IMR-90 (cell line): Measurements from ENCODE around the gene MERTK. TPM values are rescaled to one million over a fixed set of nuclear protein-coding genes. Genes with fewer than 3 reads are reported as not detected.

Experiments
- ATAC-seq: fragments of 200-7000 bp; cut with Tn5 transposase; 2 replicates; pipeline ENCODE4 v1.9.1; 2020; ENCODE audit warnings: low read depth, mild to moderate bottlenecking, moderate library complexity
- BruUV-seq: library from RNA; stranded (reverse); fragments of 400-500 nt; replicated peaks from 2 replicates; lab custom pipeline; 2021; lab: Mats Ljungman, UMichigan
- CTCF ChIA-PET: fragments of 300-600 bp; formaldehyde crosslinking; extraction: SDS; loops from one replicate; lab custom pipeline; 2021; ENCODE audit warnings: antibody characterized with exemption; lab: Yijun Ruan, JAX
- POLR2A ChIA-PET: fragments of 300-600 bp; sonication (Branson Sonifier 250); formaldehyde crosslinking; loops from one replicate; lab custom pipeline; 2022; ENCODE audit warnings: antibody characterized with exemption; ENCODE audit not compliant: unreplicated experiment; lab: Charles Lee
- DNase-seq: peaks from one replicate; pipeline ENCODE4 v3.0.0; 2013
- H2AFZ ChIP-seq: replicated peaks from 2 replicates; pipeline ENCODE3; 2013; ENCODE audit warnings: low read length, mild to moderate bottlenecking; ENCODE audit not compliant: poor library complexity
- H2AK5ac ChIP-seq: 2 replicates; pipeline ENCODE4 v1.6.1; 2013; ENCODE audit warnings: low read depth, low read length, inconsistent platforms
- H2AK9ac ChIP-seq: replicated peaks from 2 replicates; pipeline ENCODE3; 2013; ENCODE audit warnings: mild to moderate bottlenecking, low read depth, low read length, moderate library complexity; ENCODE audit not compliant: poor library complexity
- H2BK120ac ChIP-seq: 2 replicates; pipeline ENCODE4 v1.6.1; 2013; ENCODE audit warnings: low read depth, low read length, inconsistent platforms
- H2BK15ac ChIP-seq: 3 replicates; pipeline ENCODE4 v1.6.1; 2013; ENCODE audit warnings: low read depth, low read length, inconsistent platforms
- H2BK20ac ChIP-seq: 2 replicates; pipeline ENCODE4 v1.6.1; 2013; ENCODE audit warnings: low read depth, mild to moderate bottlenecking, inconsistent platforms, low read length, moderate library complexity
- H2BK5ac ChIP-seq: 2 replicates; pipeline ENCODE4 v1.6.1; 2013; ENCODE audit warnings: mild to moderate bottlenecking, low read depth, low read length, inconsistent platforms; ENCODE audit not compliant: poor library complexity, severe bottlenecking
- H3K14ac ChIP-seq: replicated peaks from 2 replicates; pipeline ENCODE4 v1.6.1; 2013; ENCODE audit warnings: low read depth, low read length, inconsistent platforms
- H3K18ac ChIP-seq: 2 replicates; pipeline ENCODE4 v1.6.1; 2013; ENCODE audit warnings: low read depth, low read length, control low read depth
- H3K23ac ChIP-seq: 2 replicates; pipeline ENCODE4 v1.6.1; 2013; ENCODE audit warnings: low read depth, low read length, inconsistent platforms
- H3K27ac ChIP-seq: 2 replicates; pipeline ENCODE4 v1.5.1; 2013; ENCODE audit warnings: mild to moderate bottlenecking, control low read depth, low read length; ENCODE audit not compliant: insufficient read depth
- H3K27me3 ChIP-seq: 2 replicates; pipeline ENCODE4 v1.6.1; 2013; ENCODE audit warnings: low read length; ENCODE audit not compliant: control insufficient read depth, insufficient read depth
- H3K36me3 ChIP-seq: 2 replicates; pipeline ENCODE4 v1.6.1; 2013; ENCODE audit warnings: low read length, mixed read lengths; ENCODE audit not compliant: control insufficient read depth, insufficient read depth
- H3K4ac ChIP-seq: 2 replicates; pipeline ENCODE4 v1.6.1; 2013; ENCODE audit warnings: low read depth, low read length, inconsistent platforms
- H3K4me1 ChIP-seq: 2 replicates; pipeline ENCODE4 v1.6.1; 2013; ENCODE audit warnings: low read length, mixed read lengths; ENCODE audit not compliant: control insufficient read depth, insufficient read depth
- H3K4me2 ChIP-seq: 2 replicates; pipeline ENCODE4 v1.6.1; 2013; ENCODE audit warnings: low read depth, mild to moderate bottlenecking, control low read depth, low read length, moderate library complexity
- H3K4me3 ChIP-seq: 2 replicates; pipeline ENCODE4 v1.5.1; 2013; ENCODE audit warnings: low read depth, mild to moderate bottlenecking, control low read depth, low read length, moderate library complexity; ENCODE audit not compliant: insufficient read depth
- H3K56ac ChIP-seq: 2 replicates; pipeline ENCODE4 v1.6.1; 2013; ENCODE audit warnings: low read length, inconsistent platforms; ENCODE audit not compliant: insufficient read depth; ENCODE audit errors: extremely low read depth
- H3K79me1 ChIP-seq, 2 experiments: 2 replicates each; pipeline ENCODE4 v1.6.1; 2013; ENCODE audit warnings: low read length in 2 of 2, inconsistent platforms in 1 of 2, low read depth in 1 of 2
- H3K9ac ChIP-seq: 2 replicates; pipeline ENCODE4 v1.6.1; 2013; ENCODE audit warnings: low read depth, low read length, control low read depth
- H3K9me1 ChIP-seq: 2 replicates; pipeline ENCODE4 v1.6.1; 2013; ENCODE audit warnings: low read length, inconsistent platforms; ENCODE audit not compliant: insufficient read depth
- H3K9me3 ChIP-seq: 2 replicates; pipeline ENCODE4 v1.6.1; 2013; ENCODE audit warnings: low read length; ENCODE audit not compliant: control insufficient read depth, insufficient read depth
- H4K20me1 ChIP-seq: 2 replicates; pipeline ENCODE4 v1.6.1; 2013; ENCODE audit warnings: low read length, inconsistent platforms; ENCODE audit not compliant: insufficient read depth
- H4K5ac ChIP-seq: 2 replicates; pipeline ENCODE4 v1.6.1; 2013; ENCODE audit warnings: mild to moderate bottlenecking, low read depth, low read length, control low read depth
- H4K8ac ChIP-seq, 2 experiments: 2 replicates each; pipeline ENCODE4 v1.6.1; 2013; ENCODE audit warnings: low read depth in 2 of 2, low read length in 2 of 2, control low read depth in 1 of 2, inconsistent platforms in 1 of 2
- H4K91ac ChIP-seq: 2 replicates; pipeline ENCODE4 v1.6.1; 2013; ENCODE audit warnings: low read depth, low read length, inconsistent platforms; ENCODE audit not compliant: insufficient read depth
- CEBPB ChIP-seq: IDR thresholded peaks from 2 replicates; pipeline ENCODE4 v1.6.1; 2012; ENCODE audit warnings: low read depth, low read length, improper control_type of control experiment
- CHD1 ChIP-seq: IDR thresholded peaks from 2 replicates; pipeline ENCODE4 v1.6.1; 2012; ENCODE audit warnings: low read depth, low read length, improper control_type of control experiment
- RAD21 ChIP-seq: IDR thresholded peaks from 2 replicates; pipeline ENCODE4 v1.6.1; 2012; ENCODE audit warnings: low read length, improper control_type of control experiment
- RCOR1 ChIP-seq: IDR thresholded peaks from 2 replicates; pipeline ENCODE4 v1.6.1; 2012; ENCODE audit warnings: mild to moderate bottlenecking, low read length, improper control_type of control experiment; ENCODE audit not compliant: insufficient replicate concordance
- USF2 ChIP-seq: fragments of 150-350 bp; IDR thresholded peaks from 2 replicates; pipeline ENCODE4 v1.6.1; 2017; ENCODE audit warnings: mild to moderate bottlenecking, antibody characterized with exemption, low read length, low read depth
- dilution Hi-C: fragments of 300-500 bp; cut with HindIII; formaldehyde crosslinking; loops from one replicate; pipeline ENCODE4 v1.14.3; 2018; ENCODE audit warnings: low sequenced_read_pairs; ENCODE audit not compliant: unreplicated experiment
- in situ Hi-C: fragments of 300-500 bp; cut with MboI; formaldehyde crosslinking; loops from 3 replicates; pipeline ENCODE4 v1.14.3; 2019; ENCODE audit warnings: low sequenced_read_pairs, inconsistent platforms, mixed read lengths
- intact Hi-C: fragments of 100-400 bp; cut with micrococcal nuclease; formaldehyde crosslinking; loops from 2 replicates; pipeline ENCODE4 v1.10.0; 2022
- polyA plus RNA-seq, 3 experiments: library from polyadenylated mRNA; depleted of rRNA; stranded (reverse); fragments of >200 nt; gene quantifications; 2 replicates each; pipeline ENCODE4 v1.2.3, GENCODE V29; 2012; ENCODE audit warnings: low replicate concordance in 1 of 3
- total RNA-seq: library from RNA; depleted of rRNA; stranded (reverse); fragments of >200 nt; gene quantifications from 2 replicates; pipeline ENCODE4 v1.2.3, GENCODE V29; 2012

The MERTK gene
- total and polyA plus RNA-seq, 2 of the 4 experiments (the other 2 are of a cell fraction), result 0.36 to 0.62 TPM

- Histone ChIP-seq H3K27ac (no peak overlapping the region), H3K27me3 (no peaks in the 10 kb centered on the region), H2AK9ac (no peak overlapping the region), H3K4ac (no peak overlapping the region), H3K14ac (no peak overlapping the region), H2AK5ac (no peak overlapping the region), H3K4me1 (no peaks in the 10 kb centered on the region), H4K5ac (no peak overlapping the region), H4K8ac (no peak overlapping the region), H3K79me1 (no peaks in the 10 kb centered on the region), H2AFZ (no peak overlapping the region), H3K18ac (no peak overlapping the region), H2BK20ac (no peak overlapping the region), H4K91ac (no peak overlapping the region), H3K9ac (no peak overlapping the region), H3K23ac (no peak overlapping the region), H2BK120ac (no peak overlapping the region), H4K20me1 (no peaks in the 10 kb centered on the region), H3K4me3 (no peak overlapping the region), H2BK15ac (no peak overlapping the region), H3K9me3 (peaks cover 14% of the 10 kb centered on the region), H3K36me3 (no peaks in the 10 kb centered on the region), H3K4me2 (no peak overlapping the region), H2BK5ac (no peak overlapping the region), H3K56ac (no peak overlapping the region), H3K9me1 (no peaks in the 10 kb centered on the region)
- ATAC-seq (no peak), DNase-seq (no peak)
- in situ Hi-C loops (loop anchor here (5.0 kb wide), 1 partner anchor 154 kb away; no protein-coding TSS in a partner anchor), intact Hi-C loops (no loop called here), dilution Hi-C loops (no loop called here)
- TF ChIP-seq RCOR1 (no peak), RAD21 (no peak), CHD1 (no peak), CEBPB (no peak), USF2 (no peak)
- CTCF ChIA-PET, result no interaction called here
- BruUV-seq, result no TSS peak
- POLR2A ChIA-PET, result no interaction called here
Observed at GRCh38 chr2:112046231-112046630, 147.8 kb downstream of the MERTK start.
